ENCODE data around the gene MAEL. TPM values are rescaled to one million over a fixed set of nuclear protein-coding genes. Genes with fewer than 3 reads are reported as not detected.

MAEL gene
- total and polyA plus RNA-seq, 2 of the 8 experiments (the other 6 are each of a cell fraction or from before 2014, with no cell fraction given): 0.03 TPM; not detected in 1

DNA sequence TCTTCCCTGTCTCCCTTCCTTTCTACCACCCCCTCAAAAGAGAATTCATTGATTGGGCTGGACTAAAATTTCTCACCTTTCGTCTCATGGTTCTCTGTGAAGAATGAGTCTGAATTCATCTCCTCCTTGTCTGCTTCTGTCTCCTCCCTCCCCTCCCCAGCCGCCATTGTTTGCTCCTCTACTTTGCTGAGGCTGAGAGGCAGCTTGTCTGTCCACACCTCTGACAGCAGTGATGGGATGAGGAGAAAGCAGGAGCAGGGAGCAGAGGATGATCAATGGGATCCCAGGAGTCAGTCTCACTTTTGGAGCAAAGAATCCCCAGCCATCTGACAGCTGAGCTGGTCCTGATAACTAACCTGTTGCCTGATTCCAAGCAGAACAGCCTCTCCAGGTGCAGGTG lies 16.3 kb upstream of the MAEL start (continued):
- TF ChIP-seq, protein P1, sequence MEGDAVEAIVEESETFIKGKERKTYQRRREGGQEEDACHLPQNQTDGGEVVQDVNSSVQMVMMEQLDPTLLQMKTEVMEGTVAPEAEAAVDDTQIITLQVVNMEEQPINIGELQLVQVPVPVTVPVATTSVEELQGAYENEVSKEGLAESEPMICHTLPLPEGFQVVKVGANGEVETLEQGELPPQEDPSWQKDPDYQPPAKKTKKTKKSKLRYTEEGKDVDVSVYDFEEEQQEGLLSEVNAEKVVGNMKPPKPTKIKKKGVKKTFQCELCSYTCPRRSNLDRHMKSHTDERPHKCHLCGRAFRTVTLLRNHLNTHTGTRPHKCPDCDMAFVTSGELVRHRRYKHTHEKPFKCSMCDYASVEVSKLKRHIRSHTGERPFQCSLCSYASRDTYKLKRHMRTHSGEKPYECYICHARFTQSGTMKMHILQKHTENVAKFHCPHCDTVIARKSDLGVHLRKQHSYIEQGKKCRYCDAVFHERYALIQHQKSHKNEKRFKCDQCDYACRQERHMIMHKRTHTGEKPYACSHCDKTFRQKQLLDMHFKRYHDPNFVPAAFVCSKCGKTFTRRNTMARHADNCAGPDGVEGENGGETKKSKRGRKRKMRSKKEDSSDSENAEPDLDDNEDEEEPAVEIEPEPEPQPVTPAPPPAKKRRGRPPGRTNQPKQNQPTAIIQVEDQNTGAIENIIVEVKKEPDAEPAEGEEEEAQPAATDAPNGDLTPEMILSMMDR (IDR thresholded peaks at IDR 0.05; ENCODE audit: control extremely low read depth in 1 of 3, insufficient read depth in 1 of 3, low read depth in 1 of 3, low read length in 3 of 3): no peak
- TF ChIP-seq RNF2 (IDR thresholded peaks at IDR 0.05; ENCODE audit: borderline replicate concordance, low read depth, low read length, missing control alignments, poor library complexity, severe bottlenecking) (no peak), BRCA1 (IDR thresholded peaks at IDR 0.05; ENCODE audit: low read depth, low read length) (no peak), BACH1 (IDR thresholded peaks at IDR 0.05; ENCODE audit: low read length) (no peak)

All from H1 (cell line).